CD14-positive monocyte (primary cell): Measurements from ENCODE around the gene MTUS2. TPM values are rescaled to one million over a fixed set of nuclear protein-coding genes. Genes with fewer than 3 reads are reported as not detected.

Experiments used
- DNase-seq, 3 donors: peaks; one replicate each; pipeline ENCODE4 v3.0.0-alpha.2; 2011 to 2022
- H2AFZ ChIP-seq: 2 replicates; pipeline ENCODE4 v1.6.0; 2012; ENCODE audit warnings: mild to moderate bottlenecking, low read depth, low read length, inconsistent platforms; ENCODE audit not compliant: insufficient read depth, poor library complexity, severe bottlenecking
- H3K27ac ChIP-seq, 2 donors: 1 replicate in 1 of 2; 2 replicates in 1 of 2; pipeline ENCODE4 v1.5.1; 2012 to 2013; ENCODE audit warnings: low read length in 2 of 2, control low read depth in 1 of 2, inconsistent platforms in 1 of 2, low read depth in 1 of 2, mild to moderate bottlenecking in 1 of 2
- H3K27me3 ChIP-seq, 2 donors: one replicate each; pipeline versions ENCODE4 v1.6.0 to v1.6.1; 2011 to 2013; ENCODE audit warnings: low read length in 2 of 2; ENCODE audit not compliant: control insufficient read depth in 2 of 2, insufficient read depth in 2 of 2
- H3K36me3 ChIP-seq, 2 donors: replicated peaks in 1 of 2; 1 replicate in 1 of 2; 2 replicates in 1 of 2; pipeline versions ENCODE4 v1.5.1 to v1.6.1; 2012 to 2013; ENCODE audit warnings: low read length in 2 of 2, control low read depth in 1 of 2, inconsistent platforms in 1 of 2, mild to moderate bottlenecking in 1 of 2; ENCODE audit not compliant: insufficient read depth in 2 of 2, control insufficient read depth in 1 of 2
- H3K4me1 ChIP-seq, 2 donors: 1 replicate in 1 of 2; 2 replicates in 1 of 2; pipeline versions ENCODE4 v1.5.1 to v1.6.1; 2012 to 2013; ENCODE audit warnings: low read length in 2 of 2, control low read depth in 1 of 2, inconsistent platforms in 1 of 2, mild to moderate bottlenecking in 1 of 2, moderate library complexity in 1 of 2; ENCODE audit not compliant: insufficient read depth in 2 of 2, control insufficient read depth in 1 of 2
- H3K4me2 ChIP-seq: replicated peaks from 2 replicates; pipeline ENCODE3; 2012; ENCODE audit warnings: low read length, moderate library complexity, mild to moderate bottlenecking; ENCODE audit not compliant: poor library complexity, severe bottlenecking; ENCODE audit errors: extremely low read depth
- H3K4me3 ChIP-seq, 3 experiments: fragments of 200-600 bp in 1 of 3; sonication (generic) in 1 of 3; replicated peaks in 1 of 3; 1 replicate in 2 of 3; 2 replicates in 1 of 3; pipeline ENCODE4 v1.5.1; 2011 to 2013; ENCODE audit warnings: low read length in 3 of 3, mild to moderate bottlenecking in 3 of 3, control low read depth in 2 of 3, low read depth in 2 of 3, inconsistent platforms in 1 of 3, moderate library complexity in 1 of 3
- H3K79me2 ChIP-seq: 2 replicates; pipeline ENCODE4 v1.6.0; 2012; ENCODE audit warnings: mild to moderate bottlenecking, control low read depth, inconsistent platforms, low read length, moderate library complexity; ENCODE audit not compliant: insufficient read depth
- H3K9ac ChIP-seq: 2 replicates; pipeline ENCODE4 v1.6.0; 2017; ENCODE audit warnings: low read length, mild to moderate bottlenecking; ENCODE audit not compliant: insufficient read depth, poor library complexity, severe bottlenecking
- H3K9me3 ChIP-seq, 2 donors: replicated peaks in 1 of 2; 1 replicate in 1 of 2; 2 replicates in 1 of 2; pipeline versions ENCODE4 v1.5.1 to v1.6.1; 2012 to 2013; ENCODE audit warnings: low read length in 2 of 2, control low read depth in 1 of 2; ENCODE audit not compliant: control insufficient read depth in 1 of 2, insufficient read depth in 1 of 2
- H4K20me1 ChIP-seq: 2 replicates; pipeline ENCODE4 v1.6.0; 2012; ENCODE audit warnings: mild to moderate bottlenecking, low read length, control low read depth, moderate library complexity; ENCODE audit not compliant: insufficient read depth
- H3K27ac Mint-ChIP-seq, 7 donors: one replicate each; pipeline ENCODE4 v1.8.0; 2020; ENCODE audit warnings: mild to moderate bottlenecking in 7 of 7, mixed read lengths in 7 of 7, moderate library complexity in 6 of 7, inconsistent platforms in 2 of 7
- H3K27me3 Mint-ChIP-seq, 3 donors: one replicate each; pipeline ENCODE4 v1.8.0; 2021 to 2022; ENCODE audit warnings: low read depth in 3 of 3, mild to moderate bottlenecking in 3 of 3, mixed read lengths in 3 of 3, moderate library complexity in 3 of 3, inconsistent platforms in 1 of 3
- H3K36me3 Mint-ChIP-seq, 2 donors: one replicate each; pipeline ENCODE4 v1.8.0; 2020; ENCODE audit warnings: mixed read lengths in 2 of 2, inconsistent platforms in 1 of 2, mild to moderate bottlenecking in 1 of 2
- H3K4me1 Mint-ChIP-seq: one replicate; pipeline ENCODE4 v1.8.0; 2020; ENCODE audit warnings: mild to moderate bottlenecking, mixed read lengths
- H3K4me3 Mint-ChIP-seq, 2 donors: one replicate each; pipeline ENCODE4 v1.8.0; 2020; ENCODE audit warnings: mild to moderate bottlenecking in 2 of 2, mixed read lengths in 2 of 2, moderate library complexity in 1 of 2
- H3K9me3 Mint-ChIP-seq, 7 donors: one replicate each; pipeline ENCODE4 v1.8.0; 2020 to 2022; ENCODE audit warnings: mixed read lengths in 7 of 7, mild to moderate bottlenecking in 6 of 7, moderate library complexity in 6 of 7, inconsistent platforms in 2 of 7
- CTCF ChIP-seq: fragments of 200-600 bp; IDR thresholded peaks from one replicate; pipeline ENCODE4 v1.8.0; 2022; ENCODE audit warnings: antibody characterized with exemption, mild to moderate bottlenecking
- WGBS: methylation state at CpG from one replicate; pipeline ENCODE4 v1.1.5; 2013; ENCODE audit warnings: missing lambda C conversion rate; ENCODE audit not compliant: insufficient coverage; 5-methylcytosine and 5-hydroxymethylcytosine counted together
- intact Hi-C, 2 donors: fragments of 100-400 bp; cut with micrococcal nuclease; formaldehyde crosslinking; loops; one replicate each; pipeline versions ENCODE4 v1.15.0 to v1.15.1; 2023
- polyA plus RNA-seq, 3 donors: library from polyadenylated mRNA; depleted of rRNA in 1 of 3; unstranded in 2 of 3; stranded (reverse) in 1 of 3; fragments of 300-500 nt in 2 of 3; fragments of >200 nt in 1 of 3; fragmentation: Illumina TruSeq in 2 of 3; gene quantifications; 1 replicate in 2 of 3; 2 replicates in 1 of 3; pipeline ENCODE4 v1.2.3, GENCODE V29; 2012 to 2021

The MTUS2 gene
- polyA plus RNA-seq, 3 donors, result 0.04 TPM; not detected in 2

- no peaks in the 10 kb centered on the region for H3K36me3 ChIP-seq
- no peaks in the 10 kb centered on the region for H3K79me2 ChIP-seq
- no peak overlapping the region for H3K4me2 ChIP-seq
- no peak overlapping the region for H3K9ac ChIP-seq
- WGBS, result 97% methylated on average over 12 of the region's 13 CpGs
- no peak for TF ChIP-seq CTCF
- no peak overlapping the region for H3K4me3 ChIP-seq
- Mint-ChIP-seq H3K27me3 (peaks cover 8 to 13% (median 12%) of the 10 kb centered on the region in 3 donors), H3K36me3 (no peaks in the 10 kb centered on the region), H3K27ac (no peak overlapping the region), H3K4me3 (no peak overlapping the region), H3K9me3 (no peaks in the 10 kb centered on the region), H3K4me1 (peaks cover 37% of the 10 kb centered on the region)
- no peaks in the 10 kb centered on the region for H3K9me3 ChIP-seq
- no peak overlapping the region for H2AFZ ChIP-seq
- intact Hi-C loops, result loop anchor here in 1 of 2 donors (10.0 kb wide), 1 partner anchor 896 kb away; no protein-coding TSS in a partner anchor
- no peaks in the 10 kb centered on the region for H4K20me1 ChIP-seq
- no peak for DNase-seq
- H3K27ac ChIP-seq, result no peak overlapping the region
- H3K4me1 ChIP-seq, result peaks cover 35 to 39% of the 10 kb centered on the region in 2 donors
- no peaks in the 10 kb centered on the region for H3K27me3 ChIP-seq
Measured at GRCh38 chr13:29498426-29499040, 678.4 kb downstream of the MTUS2 start.

GRCh38 chr13:29499506-29500165 is 679.5 kb downstream of the MTUS2 start:
- no peak overlapping the region for H3K4me3 ChIP-seq
- no peaks in the 10 kb centered on the region for H3K27me3 ChIP-seq
- Mint-ChIP-seq H3K36me3 (no peaks in the 10 kb centered on the region), H3K4me1 (peaks cover 31% of the 10 kb centered on the region), H3K9me3 (no peaks in the 10 kb centered on the region), H3K27ac (no peak overlapping the region), H3K4me3 (no peak overlapping the region), H3K27me3 (peaks cover 11 to 19% (median 13%) of the 10 kb centered on the region in 3 donors)
- H3K27ac ChIP-seq, result no peak overlapping the region
- no peaks in the 10 kb centered on the region for H3K36me3 ChIP-seq
- WGBS, result 86% methylated on average over 6 of the region's 7 CpGs
- H3K4me2 ChIP-seq, result no peak overlapping the region
- intact Hi-C loops, result loop anchor here (10.0 kb wide), 2 partner anchors 345 to 895 kb away; no protein-coding TSS in a partner anchor
- H2AFZ ChIP-seq, result no peak overlapping the region
- peaks cover 29 to 34% of the 10 kb centered on the region in 2 donors for H3K4me1 ChIP-seq
- no peak overlapping the region for H3K9ac ChIP-seq
- TF ChIP-seq CTCF, result no peak
- H4K20me1 ChIP-seq, result no peaks in the 10 kb centered on the region
- no peaks in the 10 kb centered on the region for H3K9me3 ChIP-seq
- H3K79me2 ChIP-seq, result no peaks in the 10 kb centered on the region
- DNase-seq, result no peak
